Osteoblast (primary cell): Measurements from ENCODE around the gene TMF1. TPM values are rescaled to one million over a fixed set of nuclear protein-coding genes. Genes with fewer than 3 reads are reported as not detected.

Source experiments
- DNase-seq: peaks from one replicate; pipeline ENCODE4 v3.0.0; 2011; ENCODE audit warnings: low spot score, mixed read lengths; ENCODE audit not compliant: insufficient read length; ENCODE audit errors: missing footprints
- H2AFZ ChIP-seq: 2 replicates; pipeline ENCODE4 v1.6.0; 2011; ENCODE audit warnings: mild to moderate bottlenecking, low read length
- H3K27ac ChIP-seq: 2 replicates; pipeline ENCODE4 v1.5.1; 2011; ENCODE audit warnings: mild to moderate bottlenecking, low read depth, low read length, moderate library complexity
- H3K27me3 ChIP-seq: 2 replicates; pipeline ENCODE4 v1.6.0; 2012; ENCODE audit warnings: mild to moderate bottlenecking, control low read depth, inconsistent platforms, low read length, moderate library complexity; ENCODE audit not compliant: insufficient read depth
- H3K36me3 ChIP-seq: 2 replicates; pipeline ENCODE4 v1.5.1; 2011; ENCODE audit warnings: mild to moderate bottlenecking, low read length, control low read depth, moderate library complexity; ENCODE audit not compliant: insufficient read depth
- H3K4me1 ChIP-seq: 2 replicates; pipeline ENCODE4 v1.5.1; 2011; ENCODE audit warnings: mild to moderate bottlenecking, low read length, control low read depth, moderate library complexity; ENCODE audit not compliant: insufficient read depth
- H3K4me2 ChIP-seq: 2 replicates; pipeline ENCODE4 v1.6.0; 2011; ENCODE audit warnings: mild to moderate bottlenecking, low read length; ENCODE audit not compliant: insufficient read depth
- H3K4me3 ChIP-seq: fragments of 200-600 bp; sonication (generic); 3 replicates; pipeline ENCODE4 v1.5.1; 2012; ENCODE audit warnings: mild to moderate bottlenecking, low read length, inconsistent platforms; ENCODE audit not compliant: insufficient read depth
- H3K79me2 ChIP-seq: 2 replicates; pipeline ENCODE4 v1.6.0; 2012; ENCODE audit warnings: mild to moderate bottlenecking, low read length, control low read depth, inconsistent platforms; ENCODE audit not compliant: insufficient read depth
- H3K9me3 ChIP-seq: 2 replicates; pipeline ENCODE4 v1.5.1; 2011; ENCODE audit warnings: low read depth, low read length, control low read depth
- H4K20me1 ChIP-seq: 2 replicates; pipeline ENCODE4 v1.6.0; 2012; ENCODE audit warnings: mild to moderate bottlenecking, low read length, control low read depth; ENCODE audit not compliant: insufficient read depth
- total RNA-seq: library from RNA; depleted of rRNA; stranded (reverse); fragments of >200 nt; gene quantifications from 2 replicates; pipeline ENCODE4 v1.2.3, GENCODE V29; 2012
- TF ChIP-seq, protein P1 (sequence below): IDR thresholded peaks from 2 replicates; pipeline ENCODE4 v1.5.1; 2011; ENCODE audit warnings: mild to moderate bottlenecking, low read depth, low read length, moderate library complexity; ENCODE audit errors: extremely low read depth

TMF1 gene
- total RNA-seq, 1 donor, result 45.6 TPM

DNA sequence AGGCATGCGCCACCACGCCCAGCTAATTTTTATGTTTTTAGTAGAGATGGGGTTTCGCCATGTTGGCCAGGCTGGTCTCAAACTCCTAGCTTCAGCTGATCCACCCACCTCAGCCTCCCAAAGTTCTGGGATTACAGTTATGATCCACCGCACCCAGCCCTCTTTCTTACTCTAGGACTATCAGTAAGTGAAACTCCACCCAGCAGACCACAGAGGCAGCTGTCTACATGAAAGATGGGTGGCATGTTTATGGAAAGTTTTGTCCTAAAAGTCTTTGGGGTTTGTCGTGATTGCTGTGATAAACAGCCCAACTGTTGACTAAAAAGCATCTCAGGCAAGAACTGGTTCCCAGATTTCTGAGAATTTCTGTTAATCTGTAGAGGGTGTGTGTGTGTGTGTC lies 43.5 kb upstream of the TMF1 start:
- Histone ChIP-seq H3K4me1 (peaks cover 28% of the 10 kb centered on the region), H3K36me3 (peaks cover 7% of the 10 kb centered on the region), H3K79me2 (peaks cover 82% of the 10 kb centered on the region), H3K9me3 (no peaks in the 10 kb centered on the region), H2AFZ (no peak overlapping the region), H3K27me3 (no peaks in the 10 kb centered on the region), H3K27ac (no peak overlapping the region), H3K4me2 (no peak overlapping the region), H3K4me3 (no peak overlapping the region), H4K20me1 (peaks cover 38% of the 10 kb centered on the region)
- DNase-seq, result no peak
- TF ChIP-seq, protein P1, sequence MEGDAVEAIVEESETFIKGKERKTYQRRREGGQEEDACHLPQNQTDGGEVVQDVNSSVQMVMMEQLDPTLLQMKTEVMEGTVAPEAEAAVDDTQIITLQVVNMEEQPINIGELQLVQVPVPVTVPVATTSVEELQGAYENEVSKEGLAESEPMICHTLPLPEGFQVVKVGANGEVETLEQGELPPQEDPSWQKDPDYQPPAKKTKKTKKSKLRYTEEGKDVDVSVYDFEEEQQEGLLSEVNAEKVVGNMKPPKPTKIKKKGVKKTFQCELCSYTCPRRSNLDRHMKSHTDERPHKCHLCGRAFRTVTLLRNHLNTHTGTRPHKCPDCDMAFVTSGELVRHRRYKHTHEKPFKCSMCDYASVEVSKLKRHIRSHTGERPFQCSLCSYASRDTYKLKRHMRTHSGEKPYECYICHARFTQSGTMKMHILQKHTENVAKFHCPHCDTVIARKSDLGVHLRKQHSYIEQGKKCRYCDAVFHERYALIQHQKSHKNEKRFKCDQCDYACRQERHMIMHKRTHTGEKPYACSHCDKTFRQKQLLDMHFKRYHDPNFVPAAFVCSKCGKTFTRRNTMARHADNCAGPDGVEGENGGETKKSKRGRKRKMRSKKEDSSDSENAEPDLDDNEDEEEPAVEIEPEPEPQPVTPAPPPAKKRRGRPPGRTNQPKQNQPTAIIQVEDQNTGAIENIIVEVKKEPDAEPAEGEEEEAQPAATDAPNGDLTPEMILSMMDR, result no peak

DNA sequence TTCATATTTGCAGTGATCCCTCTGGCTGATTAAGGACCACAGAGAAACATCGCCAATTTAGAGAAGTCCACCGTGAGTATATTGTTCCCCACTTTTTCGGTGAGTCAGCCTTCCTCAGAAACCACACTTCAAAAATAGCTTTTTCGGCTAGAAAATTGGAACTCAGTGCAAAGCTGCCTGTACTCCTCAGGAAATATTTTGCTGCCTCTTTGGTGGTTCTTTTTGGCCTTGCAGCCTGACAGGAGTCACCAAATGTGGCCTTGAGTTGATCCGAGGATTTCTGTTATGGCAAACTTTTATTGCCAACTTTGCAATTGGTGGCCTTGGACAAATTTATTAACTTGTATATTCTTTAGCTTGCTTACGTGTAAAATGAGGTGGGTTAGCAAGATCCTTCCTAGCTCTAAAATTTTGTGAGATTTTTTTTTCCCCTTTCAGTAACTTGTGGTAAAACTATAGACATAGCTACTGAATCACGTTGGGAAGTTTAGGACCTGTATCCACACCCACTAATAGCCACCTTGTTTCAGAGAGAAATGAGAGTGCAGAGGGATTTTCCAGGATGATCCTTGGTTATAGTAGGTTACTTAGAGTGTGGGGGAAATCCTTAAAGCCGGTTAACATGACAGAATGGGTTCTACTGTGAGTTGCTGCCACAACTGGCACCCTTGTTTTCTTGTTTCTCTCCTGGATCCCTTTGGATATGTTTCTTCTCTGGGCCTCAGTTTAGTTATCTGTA lies 42.5 kb upstream of the TMF1 start:
- H3K79me2 ChIP-seq, result peaks cover 84% of the 10 kb centered on the region
- no peaks in the 10 kb centered on the region for H3K9me3 ChIP-seq
- no peak overlapping the region for H3K4me3 ChIP-seq
- H3K36me3 ChIP-seq, result peaks cover 7% of the 10 kb centered on the region
- H3K4me1 ChIP-seq, result peaks cover 37% of the 10 kb centered on the region
- no peak overlapping the region for H2AFZ ChIP-seq
- TF ChIP-seq, protein P1, result no peak
- H3K27me3 ChIP-seq, result no peaks in the 10 kb centered on the region
- H3K27ac ChIP-seq, result peak overlapping the region; percentile 52
- H3K4me2 ChIP-seq, result peak overlapping the region; percentile 39
- H4K20me1 ChIP-seq, result peaks cover 44% of the 10 kb centered on the region
- peak; percentile 90 for DNase-seq

DNA sequence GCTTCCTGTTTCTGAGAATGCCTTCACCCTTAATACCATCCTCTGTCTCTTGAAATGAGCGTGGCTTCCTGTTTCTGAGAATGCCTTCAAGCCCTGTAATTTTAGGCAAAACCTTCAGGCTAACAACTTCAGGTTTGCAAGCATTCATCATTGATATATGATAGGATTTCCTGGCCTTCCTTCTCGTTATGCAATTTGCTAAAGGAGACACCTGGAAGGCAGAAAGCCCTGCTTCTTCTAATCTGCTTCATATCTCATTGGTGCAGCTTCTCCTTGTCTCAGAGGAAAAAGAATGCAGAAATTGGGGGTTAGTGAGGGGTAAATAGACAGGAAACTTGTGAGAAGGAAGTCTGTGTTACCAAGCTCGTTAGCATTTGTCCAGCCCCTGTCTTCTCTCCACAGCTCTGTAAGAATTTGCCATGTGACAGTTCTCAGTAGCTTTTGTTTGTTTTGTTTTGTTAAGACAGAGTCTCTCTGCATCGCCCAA lies 39.9 kb upstream of the TMF1 start:
- Histone ChIP-seq H3K4me3 (no peak overlapping the region), H3K4me1 (peaks cover 53% of the 10 kb centered on the region), H3K36me3 (peaks cover 10% of the 10 kb centered on the region), H2AFZ (no peak overlapping the region), H3K4me2 (no peak overlapping the region), H3K27me3 (no peaks in the 10 kb centered on the region), H3K79me2 (peaks cover 89% of the 10 kb centered on the region), H3K9me3 (no peaks in the 10 kb centered on the region), H3K27ac (no peak overlapping the region), H4K20me1 (peaks cover 55% of the 10 kb centered on the region)
- no peak for DNase-seq
- TF ChIP-seq, protein P1, result no peak

DNA sequence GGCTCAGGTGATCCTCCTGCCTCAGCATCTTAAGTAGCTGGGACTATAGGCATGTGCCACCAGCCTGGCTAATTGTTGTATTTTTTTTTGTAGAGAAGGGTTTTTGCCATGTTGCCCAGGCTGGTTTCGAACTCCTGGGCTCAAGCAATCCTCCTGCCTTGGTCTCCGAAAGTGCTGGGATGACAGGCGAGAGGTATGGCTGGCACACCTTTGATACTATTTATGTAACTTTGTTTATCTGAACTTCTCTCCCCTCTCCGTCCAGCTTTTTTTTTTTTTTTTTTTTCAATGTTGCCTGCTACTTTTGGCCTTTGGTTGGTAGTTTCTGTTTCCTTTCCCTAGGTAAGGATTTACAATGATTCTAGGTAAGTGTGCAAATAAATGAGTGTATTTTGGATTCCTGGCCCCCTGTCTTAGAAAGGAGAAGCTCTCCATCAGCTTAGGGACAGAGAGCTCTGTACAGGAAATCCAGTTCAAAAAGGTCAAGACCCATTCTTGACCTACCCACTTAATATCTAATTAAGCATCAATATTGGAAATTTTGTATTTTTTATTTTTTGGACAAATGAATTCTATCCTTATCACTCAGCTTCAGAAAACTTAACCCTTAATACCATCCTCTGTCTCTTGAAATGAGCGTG lies 39.4 kb upstream of the TMF1 start:
- TF ChIP-seq, protein P1, result no peak
- Histone ChIP-seq H3K4me1 (peaks cover 57% of the 10 kb centered on the region), H3K27me3 (no peaks in the 10 kb centered on the region), H3K9me3 (no peaks in the 10 kb centered on the region), H3K4me2 (no peak overlapping the region), H2AFZ (no peak overlapping the region), H4K20me1 (peaks cover 53% of the 10 kb centered on the region), H3K27ac (no peak overlapping the region), H3K4me3 (no peak overlapping the region), H3K79me2 (peaks cover 87% of the 10 kb centered on the region), H3K36me3 (peaks cover 10% of the 10 kb centered on the region)
- no peak for DNase-seq
